22Rv1 (cell line): ENCODE measurements around the gene COL10A1.
A peak's percentile ranks its signal among the peaks of the same experiment; 100 is the strongest.

Experiments used
- ZFX ChIP-seq: fragments of 450-650 bp; IDR thresholded peaks from 2 replicates; pipeline ENCODE4 v1.6.1; 2017; ENCODE audit warnings: antibody characterized with exemption, borderline replicate concordance
- TF ChIP-seq, protein P1 (sequence below): fragments of 450-650 bp; IDR thresholded peaks from 2 replicates; pipeline ENCODE4 v1.5.1; 2017; ENCODE audit warnings: mild to moderate bottlenecking

GRCh38 chr6:116115781-116116180, 10.2 kb downstream of the COL10A1 start:
- TF ChIP-seq, protein P1, sequence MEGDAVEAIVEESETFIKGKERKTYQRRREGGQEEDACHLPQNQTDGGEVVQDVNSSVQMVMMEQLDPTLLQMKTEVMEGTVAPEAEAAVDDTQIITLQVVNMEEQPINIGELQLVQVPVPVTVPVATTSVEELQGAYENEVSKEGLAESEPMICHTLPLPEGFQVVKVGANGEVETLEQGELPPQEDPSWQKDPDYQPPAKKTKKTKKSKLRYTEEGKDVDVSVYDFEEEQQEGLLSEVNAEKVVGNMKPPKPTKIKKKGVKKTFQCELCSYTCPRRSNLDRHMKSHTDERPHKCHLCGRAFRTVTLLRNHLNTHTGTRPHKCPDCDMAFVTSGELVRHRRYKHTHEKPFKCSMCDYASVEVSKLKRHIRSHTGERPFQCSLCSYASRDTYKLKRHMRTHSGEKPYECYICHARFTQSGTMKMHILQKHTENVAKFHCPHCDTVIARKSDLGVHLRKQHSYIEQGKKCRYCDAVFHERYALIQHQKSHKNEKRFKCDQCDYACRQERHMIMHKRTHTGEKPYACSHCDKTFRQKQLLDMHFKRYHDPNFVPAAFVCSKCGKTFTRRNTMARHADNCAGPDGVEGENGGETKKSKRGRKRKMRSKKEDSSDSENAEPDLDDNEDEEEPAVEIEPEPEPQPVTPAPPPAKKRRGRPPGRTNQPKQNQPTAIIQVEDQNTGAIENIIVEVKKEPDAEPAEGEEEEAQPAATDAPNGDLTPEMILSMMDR = peak; percentile 58
- TF ChIP-seq ZFX = no peak
